Uterus (tissue), 4 donors: ENCODE measurements around the gene TNFRSF6B. TPM values are rescaled to one million over a fixed set of nuclear protein-coding genes. Genes with fewer than 3 reads are reported as not detected.

Experiments used
- DNase-seq, 2 donors: peaks; one replicate each; pipeline ENCODE4 v3.0.0-alpha.2; 2019 to 2020
- H3K27ac ChIP-seq, 2 donors: fragments of 200-600 bp; sonication (generic); 1 replicate in 1 of 2; 2 replicates in 1 of 2; pipeline ENCODE4 v1.5.1; 2016 to 2018
- H3K27me3 ChIP-seq, 2 donors: fragments of 200-600 bp; sonication (generic); one replicate each; pipeline ENCODE4 v1.5.1; 2018 to 2019; ENCODE audit warnings: control low read depth in 1 of 2
- H3K36me3 ChIP-seq, 2 donors: fragments of 200-600 bp; sonication (generic); one replicate each; pipeline ENCODE4 v1.5.1; 2019; ENCODE audit warnings: control low read depth in 1 of 2
- H3K4me1 ChIP-seq, 2 donors: fragments of 200-600 bp; sonication (generic); one replicate each; pipeline ENCODE4 v1.5.1; 2018 to 2019; ENCODE audit warnings: control low read depth in 1 of 2
- H3K4me3 ChIP-seq, 2 donors: fragments of 200-600 bp; sonication (generic); 1 replicate in 1 of 2; 2 replicates in 1 of 2; pipeline ENCODE4 v1.5.1; 2018 to 2019; ENCODE audit warnings: mild to moderate bottlenecking in 1 of 2
- H3K9me3 ChIP-seq, 2 donors: fragments of 200-600 bp; sonication (generic); one replicate each; pipeline ENCODE4 v1.5.1; 2019; ENCODE audit warnings: control low read depth in 1 of 2
- POLR2A ChIP-seq, 2 donors: fragments of 450-650 bp; IDR thresholded peaks; one replicate each; pipeline ENCODE4 v1.6.1; 2016; ENCODE audit warnings: antibody characterized with exemption in 2 of 2, mild to moderate bottlenecking in 1 of 2, moderate library complexity in 1 of 2
- intact Hi-C: fragments of 100-400 bp; cut with DNase I; formaldehyde crosslinking; loops from one replicate; pipeline ENCODE4 v1.15.1; 2023; ENCODE audit warnings: low total_unique reads
- total RNA-seq, 4 donors: library from RNA; depleted of rRNA in 3 of 4; stranded (reverse); fragments of >200 nt in 3 of 4; gene quantifications; one replicate each; pipeline versions ENCODE4 v1.1.0 to v1.2.4, GENCODE V29; 2014 to 2023
- TF ChIP-seq, protein P1 (sequence below), 4 experiments: fragments of 200-600 bp in 2 of 4; fragments of 450-650 bp in 2 of 4; sonication (generic) in 2 of 4; IDR thresholded peaks; one replicate each; pipeline ENCODE4 v1.5.1; 2016 to 2019; ENCODE audit warnings: antibody characterized with exemption in 4 of 4, mild to moderate bottlenecking in 2 of 4, moderate library complexity in 1 of 4
- donor health status: DM: yes; HTN: yes; CAD: no.

The TNFRSF6B gene
- total RNA-seq, 4 donors from 2014 or later, result 0.83 to 4.1 TPM; not detected in 2

GRCh38 chr20:63672666-63673065, 23.8 kb upstream of the TNFRSF6B start:
- TF ChIP-seq, protein P1, sequence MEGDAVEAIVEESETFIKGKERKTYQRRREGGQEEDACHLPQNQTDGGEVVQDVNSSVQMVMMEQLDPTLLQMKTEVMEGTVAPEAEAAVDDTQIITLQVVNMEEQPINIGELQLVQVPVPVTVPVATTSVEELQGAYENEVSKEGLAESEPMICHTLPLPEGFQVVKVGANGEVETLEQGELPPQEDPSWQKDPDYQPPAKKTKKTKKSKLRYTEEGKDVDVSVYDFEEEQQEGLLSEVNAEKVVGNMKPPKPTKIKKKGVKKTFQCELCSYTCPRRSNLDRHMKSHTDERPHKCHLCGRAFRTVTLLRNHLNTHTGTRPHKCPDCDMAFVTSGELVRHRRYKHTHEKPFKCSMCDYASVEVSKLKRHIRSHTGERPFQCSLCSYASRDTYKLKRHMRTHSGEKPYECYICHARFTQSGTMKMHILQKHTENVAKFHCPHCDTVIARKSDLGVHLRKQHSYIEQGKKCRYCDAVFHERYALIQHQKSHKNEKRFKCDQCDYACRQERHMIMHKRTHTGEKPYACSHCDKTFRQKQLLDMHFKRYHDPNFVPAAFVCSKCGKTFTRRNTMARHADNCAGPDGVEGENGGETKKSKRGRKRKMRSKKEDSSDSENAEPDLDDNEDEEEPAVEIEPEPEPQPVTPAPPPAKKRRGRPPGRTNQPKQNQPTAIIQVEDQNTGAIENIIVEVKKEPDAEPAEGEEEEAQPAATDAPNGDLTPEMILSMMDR (IDR thresholded peaks at IDR 0.05), result no peak
- TF ChIP-seq POLR2A (IDR thresholded peaks at IDR 0.05), result no peak
- no peaks in the 10 kb centered on the region for H3K4me1 ChIP-seq
- H3K9me3 ChIP-seq, result no peaks in the 10 kb centered on the region
- H3K27ac ChIP-seq, result no peak overlapping the region
- H3K4me3 ChIP-seq, result no peak overlapping the region
- intact Hi-C loops, result no loop called here
- H3K36me3 ChIP-seq, result no peaks in the 10 kb centered on the region
- no peak for DNase-seq
- H3K27me3 ChIP-seq, result no peaks in the 10 kb centered on the region

GRCh38 chr20:63673951-63674350, 22.5 kb upstream of the TNFRSF6B start:
- Histone ChIP-seq H3K9me3 (no peaks in the 10 kb centered on the region), H3K4me1 (no peaks in the 10 kb centered on the region), H3K36me3 (no peaks in the 10 kb centered on the region), H3K4me3 (no peak overlapping the region), H3K27ac (no peak overlapping the region), H3K27me3 (no peaks in the 10 kb centered on the region)
- DNase-seq, result no peak
- intact Hi-C loops, result no loop called here
- TF ChIP-seq, protein P1 (IDR thresholded peaks at IDR 0.05), result no peak
- no peak for TF ChIP-seq POLR2A (IDR thresholded peaks at IDR 0.05)

GRCh38 chr20:63675681-63676368, 20.6 kb upstream of the TNFRSF6B start:
- H3K27ac ChIP-seq, result no peak overlapping the region
- H3K27me3 ChIP-seq, result no peaks in the 10 kb centered on the region
- no peak overlapping the region for H3K4me3 ChIP-seq
- TF ChIP-seq POLR2A (IDR thresholded peaks at IDR 0.05), result no peak
- TF ChIP-seq, protein P1 (IDR thresholded peaks at IDR 0.05), result no peak
- no peaks in the 10 kb centered on the region for H3K36me3 ChIP-seq
- H3K9me3 ChIP-seq, result no peaks in the 10 kb centered on the region
- no peak for DNase-seq
- intact Hi-C loops, result no loop called here
- no peaks in the 10 kb centered on the region for H3K4me1 ChIP-seq

GRCh38 chr20:63678071-63678470, 18.4 kb upstream of the TNFRSF6B start:
- Histone ChIP-seq H3K27me3 (no peaks in the 10 kb centered on the region), H3K4me1 (peaks cover 3 to 6% of the 10 kb centered on the region in 2 donors), H3K36me3 (no peaks in the 10 kb centered on the region), H3K27ac (no peak overlapping the region), H3K9me3 (no peaks in the 10 kb centered on the region), H3K4me3 (no peak overlapping the region)
- no peak for TF ChIP-seq POLR2A (IDR thresholded peaks at IDR 0.05)
- TF ChIP-seq, protein P1 (IDR thresholded peaks at IDR 0.05), result no peak
- DNase-seq, result no peak
- intact Hi-C loops, result no loop called here

- Histone ChIP-seq H3K36me3 (no peaks in the 10 kb centered on the region), H3K4me3 (no peak overlapping the region), H3K9me3 (no peaks in the 10 kb centered on the region), H3K4me1 (peaks cover 3 to 6% of the 10 kb centered on the region in 2 donors), H3K27me3 (no peaks in the 10 kb centered on the region), H3K27ac (no peak overlapping the region)
- no peak for DNase-seq
- intact Hi-C loops, result no loop called here
- TF ChIP-seq POLR2A (IDR thresholded peaks at IDR 0.05), result no peak
- TF ChIP-seq, protein P1 (IDR thresholded peaks at IDR 0.05), result no peak
Measured at GRCh38 chr20:63678667-63679465, 17.6 kb upstream of the TNFRSF6B start.
